Muscle layer of colon (tissue), 2 donors: ENCODE measurements around the gene KCNN4.
"Not testable (repeated sequence)": the region's sequence is repeated elsewhere in the genome, so short reads cannot be mapped to it uniquely, and the experiment has no call there.

Source experiments
- H3K27ac ChIP-seq: one replicate; pipeline ENCODE4 v1.7.0; 2013; ENCODE audit warnings: low read depth, mild to moderate bottlenecking, low read length, moderate library complexity
- H3K27me3 ChIP-seq, 2 donors: one replicate each; pipeline ENCODE4 v1.7.0; 2013; ENCODE audit warnings: low read length in 2 of 2, mild to moderate bottlenecking in 2 of 2; ENCODE audit not compliant: insufficient read depth in 2 of 2, control insufficient read depth in 1 of 2
- H3K36me3 ChIP-seq: one replicate; pipeline ENCODE4 v1.7.0; 2013; ENCODE audit warnings: mild to moderate bottlenecking, low read length; ENCODE audit not compliant: insufficient read depth
- H3K4me1 ChIP-seq: one replicate; pipeline ENCODE4 v1.7.0; 2013; ENCODE audit warnings: mild to moderate bottlenecking, low read length; ENCODE audit not compliant: insufficient read depth
- H3K4me3 ChIP-seq, 2 donors: one replicate each; pipeline ENCODE4 v1.7.0; 2013; ENCODE audit warnings: low read length in 2 of 2, low read depth in 1 of 2, mild to moderate bottlenecking in 1 of 2, moderate library complexity in 1 of 2
- H3K9ac ChIP-seq: one replicate; pipeline ENCODE4 v1.7.0; 2013; ENCODE audit warnings: low read length
- H3K9me3 ChIP-seq: one replicate; pipeline ENCODE4 v1.7.0; 2013; ENCODE audit warnings: mild to moderate bottlenecking, low read length
- donor health status: abdominal sarcoma.
- donor health status: Adenocarcinoma of cecum.

Gene KCNN4

DNA sequence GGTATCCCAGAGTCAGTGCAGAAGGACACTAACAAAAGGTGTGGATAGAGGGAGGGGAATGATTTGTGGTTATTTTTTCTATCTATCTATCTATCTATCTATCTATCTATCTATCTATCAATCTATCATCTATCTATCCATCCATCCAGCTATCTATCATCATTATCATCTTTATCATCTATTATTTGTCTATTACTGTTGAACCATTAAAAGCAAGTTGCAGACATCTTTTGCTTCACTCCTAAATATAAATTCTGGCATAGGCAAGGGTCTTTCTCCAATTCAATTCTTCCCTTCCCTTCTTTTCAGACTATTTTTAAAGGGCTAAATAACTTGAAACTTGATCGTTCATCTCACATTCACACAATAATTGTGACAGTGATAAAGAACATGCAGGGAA is 31.5 kb upstream of the KCNN4 start:
- no peaks in the 10 kb centered on the region for H3K36me3 ChIP-seq
- H3K4me3 ChIP-seq: no peak overlapping the region
- no peak overlapping the region for H3K27ac ChIP-seq
- no peak overlapping the region for H3K9ac ChIP-seq
- H3K27me3 ChIP-seq: no peaks in the 10 kb centered on the region
- no peaks in the 10 kb centered on the region for H3K9me3 ChIP-seq
- H3K4me1 ChIP-seq: no peaks in the 10 kb centered on the region

DNA sequence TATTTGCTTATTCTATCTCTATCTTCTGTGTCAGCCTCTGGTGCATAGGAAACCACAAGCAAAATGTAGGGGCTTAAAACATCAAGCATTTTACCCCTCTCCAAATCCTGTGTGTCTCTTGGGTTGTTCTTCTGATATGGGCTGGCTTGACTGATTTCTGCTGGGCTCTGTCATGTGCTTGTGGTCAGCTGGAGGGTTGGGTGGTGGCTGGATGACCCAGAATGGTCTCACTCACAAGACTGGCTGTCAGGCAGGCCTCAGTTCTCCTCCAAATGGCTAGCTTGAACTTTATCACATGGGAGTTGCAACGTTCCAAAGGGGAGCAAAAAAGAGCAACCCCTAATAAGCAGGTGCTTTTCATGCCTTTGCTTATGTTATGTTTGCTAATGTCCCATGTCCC is 31.1 kb upstream of the KCNN4 start:
- H3K27me3 ChIP-seq: no peaks in the 10 kb centered on the region
- H3K36me3 ChIP-seq: no peaks in the 10 kb centered on the region
- H3K9me3 ChIP-seq: no peaks in the 10 kb centered on the region
- H3K4me1 ChIP-seq: no peaks in the 10 kb centered on the region
- no peak overlapping the region for H3K27ac ChIP-seq
- H3K4me3 ChIP-seq: no peak overlapping the region
- H3K9ac ChIP-seq: no peak overlapping the region

DNA sequence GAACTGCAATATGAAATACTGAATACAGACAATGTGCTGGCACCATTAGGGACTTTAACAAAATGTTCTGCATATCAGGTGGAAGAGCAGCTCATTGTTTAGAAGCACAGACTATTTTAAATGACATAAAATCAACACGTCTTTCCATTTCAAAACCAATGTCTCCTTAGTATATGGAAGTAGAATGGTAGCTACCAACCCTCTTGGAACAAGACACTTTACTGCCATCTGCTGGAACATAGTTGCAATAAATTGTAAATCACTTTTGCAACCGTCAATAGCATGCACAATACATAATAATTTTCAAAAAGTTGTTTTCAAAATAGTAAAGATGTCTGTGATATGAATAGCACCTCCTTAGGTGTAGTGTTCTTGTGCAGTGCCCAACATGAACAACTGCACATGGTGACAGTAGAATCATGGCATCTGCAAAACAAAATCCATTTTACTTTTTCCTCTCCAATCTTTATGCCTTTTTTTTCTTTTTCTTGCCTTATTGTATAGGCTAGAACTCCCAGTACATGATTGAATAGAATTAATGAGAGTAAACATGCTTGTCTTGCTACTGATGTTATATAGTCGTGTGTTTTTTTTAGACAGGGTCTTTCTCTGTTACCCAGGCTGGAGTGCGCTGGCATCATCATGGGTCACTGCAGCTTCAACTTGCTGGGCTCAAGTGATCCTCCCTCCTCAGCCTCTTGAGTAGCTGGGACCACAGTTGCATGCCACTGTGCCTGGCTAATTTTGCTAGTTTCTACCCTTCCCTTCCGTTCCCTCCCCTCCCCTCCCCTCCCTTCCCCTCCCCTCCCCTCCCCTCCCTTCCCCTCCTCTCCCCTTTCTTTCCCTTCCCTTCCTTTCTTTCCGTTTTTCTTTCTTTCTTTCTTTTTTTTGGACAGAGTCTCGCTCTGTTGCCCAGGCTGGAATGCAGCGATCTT is 29.3 kb upstream of the KCNN4 start:
- no peak overlapping the region for H3K27ac ChIP-seq
- no peaks in the 10 kb centered on the region for H3K36me3 ChIP-seq
- no peak overlapping the region for H3K9ac ChIP-seq
- no peaks in the 10 kb centered on the region for H3K4me1 ChIP-seq
- no peak overlapping the region for H3K4me3 ChIP-seq
- no peaks in the 10 kb centered on the region for H3K9me3 ChIP-seq
- no peaks in the 10 kb centered on the region for H3K27me3 ChIP-seq

DNA sequence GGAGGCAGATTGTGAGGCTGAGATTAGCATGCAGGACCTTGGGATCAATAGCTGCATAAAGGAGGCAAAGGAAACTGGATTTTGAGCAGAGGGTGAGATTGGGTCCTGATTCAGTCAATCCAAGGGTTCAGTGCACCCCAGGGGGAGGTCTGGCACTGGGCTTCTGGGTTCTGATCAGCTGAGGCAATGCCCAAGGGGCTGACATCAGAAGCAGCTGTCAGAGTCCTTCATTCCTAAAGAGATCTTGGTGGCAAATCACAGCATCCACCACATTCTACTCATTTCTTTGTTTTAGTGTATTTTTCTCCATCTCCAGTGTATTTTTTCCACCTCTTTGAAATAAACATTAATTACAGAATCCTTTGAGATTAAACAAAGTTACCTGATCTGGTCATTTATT is 26.9 kb upstream of the KCNN4 start:
- H3K9ac ChIP-seq: no peak overlapping the region
- H3K36me3 ChIP-seq: no peaks in the 10 kb centered on the region
- H3K4me1 ChIP-seq: no peaks in the 10 kb centered on the region
- no peaks in the 10 kb centered on the region for H3K27me3 ChIP-seq
- no peak overlapping the region for H3K4me3 ChIP-seq
- no peaks in the 10 kb centered on the region for H3K9me3 ChIP-seq
- H3K27ac ChIP-seq: no peak overlapping the region

DNA sequence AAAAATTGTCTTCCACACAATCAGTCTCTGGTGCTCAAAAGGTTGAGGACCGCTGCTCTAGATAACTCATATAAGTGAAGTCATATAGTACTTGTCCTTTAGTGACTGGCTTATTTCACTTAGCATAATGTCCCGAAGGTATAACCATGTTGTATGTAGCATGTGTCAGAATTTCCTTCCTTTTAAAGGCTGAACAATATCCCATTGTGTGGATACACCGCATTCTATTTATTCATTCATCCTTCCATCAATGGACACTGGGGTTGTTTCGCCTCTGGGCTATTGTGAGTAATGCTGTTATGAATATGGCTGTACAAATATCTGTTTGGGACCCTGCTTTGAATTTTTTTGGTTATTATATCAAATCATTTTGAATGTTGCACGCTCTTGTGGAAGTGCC is 26.1 kb upstream of the KCNN4 start:
- Histone ChIP-seq H3K9me3 (no peaks in the 10 kb centered on the region), H3K27me3 (no peaks in the 10 kb centered on the region), H3K36me3 (no peaks in the 10 kb centered on the region), H3K9ac (no peak overlapping the region), H3K27ac (no peak overlapping the region), H3K4me3 (no peak overlapping the region), H3K4me1 (no peaks in the 10 kb centered on the region)

DNA sequence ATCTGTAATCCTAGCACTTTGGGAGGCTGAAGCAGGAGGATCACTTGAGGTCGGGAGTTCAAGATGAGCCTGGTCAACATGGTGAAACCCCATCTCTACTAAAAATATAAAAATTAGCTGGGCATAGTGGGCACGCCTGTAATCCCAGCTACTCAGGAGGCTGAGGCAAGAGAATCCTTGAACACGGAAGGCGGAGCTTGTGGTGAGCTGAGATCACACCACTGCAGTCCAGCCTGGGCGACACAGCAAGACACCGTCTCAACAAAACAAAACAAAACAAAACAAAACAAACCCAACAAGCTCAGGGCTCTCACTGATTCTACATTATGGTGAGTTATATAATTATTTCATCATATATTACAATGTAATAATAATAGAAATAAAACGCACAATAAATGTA is 25.6 kb upstream of the KCNN4 start:
- not testable (repeated sequence) for H3K36me3 ChIP-seq, H3K4me3 ChIP-seq, H3K9ac ChIP-seq, H3K27ac ChIP-seq, H3K4me1 ChIP-seq, H3K27me3 ChIP-seq, H3K9me3 ChIP-seq

DNA sequence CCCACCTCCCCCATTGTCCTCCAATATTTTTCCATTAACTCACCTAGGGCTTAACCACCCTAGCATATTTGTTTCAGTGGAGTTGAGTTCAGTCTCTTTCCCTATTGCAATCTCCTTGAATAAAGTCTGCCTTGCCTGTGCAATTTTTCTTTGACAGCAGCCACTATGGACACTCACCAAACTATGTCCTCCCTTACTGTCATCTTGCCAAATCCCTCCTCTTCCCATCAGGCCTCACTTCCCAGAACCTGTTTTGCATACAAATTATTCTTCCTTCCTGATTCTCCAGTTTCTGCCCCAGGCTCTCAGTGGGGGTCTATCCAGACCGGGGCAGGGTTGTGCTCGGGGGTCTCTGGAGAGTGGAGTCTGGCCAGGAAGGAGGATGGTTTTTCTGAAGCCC is 23.7 kb upstream of the KCNN4 start:
- Histone ChIP-seq H3K36me3 (no peaks in the 10 kb centered on the region), H3K4me3 (no peak overlapping the region), H3K27ac (no peak overlapping the region), H3K27me3 (no peaks in the 10 kb centered on the region), H3K4me1 (no peaks in the 10 kb centered on the region), H3K9me3 (no peaks in the 10 kb centered on the region), H3K9ac (no peak overlapping the region)

DNA sequence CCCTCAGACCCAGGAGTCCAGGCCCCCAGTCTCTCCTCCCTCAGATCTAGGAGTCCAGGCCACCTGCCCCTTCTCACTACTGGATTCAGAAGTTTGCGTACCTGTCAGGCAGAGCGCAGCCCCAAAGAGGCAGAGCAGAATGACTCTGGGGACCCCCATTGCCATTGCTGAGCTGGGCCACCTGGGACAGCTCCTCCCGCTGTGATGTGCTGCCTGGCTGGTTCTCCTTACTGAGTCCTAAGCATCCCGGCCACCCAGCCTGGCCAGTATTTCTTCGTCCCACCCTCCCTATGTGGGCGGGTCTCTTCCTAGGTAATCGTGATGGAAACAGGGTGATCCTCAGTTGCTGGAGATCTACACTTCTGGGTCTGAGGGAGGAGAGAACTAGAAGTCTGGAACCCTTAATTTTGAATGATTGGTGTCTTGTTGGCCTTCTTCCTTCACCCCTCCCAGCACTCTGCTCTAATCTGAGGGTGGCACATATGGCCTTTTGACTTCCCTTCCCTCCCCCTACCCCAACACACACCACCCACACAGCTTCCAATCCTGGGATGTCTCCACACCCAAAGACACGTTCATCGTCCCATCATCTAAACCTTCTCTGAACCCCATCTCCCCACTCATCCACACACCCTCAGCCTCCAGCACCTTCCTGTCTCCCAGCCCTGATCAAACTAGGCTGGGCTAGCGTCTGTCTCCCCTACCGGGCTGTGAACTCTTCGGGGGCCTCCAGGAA is 21.6 kb upstream of the KCNN4 start, which contains the start of gene LYPD5:
Gene LYPD5, minus strand, starts transcription at position 232 of the 736 bp plus-strand sequence. Its CDS starts 67 bp downstream, at position 165.
- H3K4me3 ChIP-seq: no peak within 1 kb of the TSS

DNA sequence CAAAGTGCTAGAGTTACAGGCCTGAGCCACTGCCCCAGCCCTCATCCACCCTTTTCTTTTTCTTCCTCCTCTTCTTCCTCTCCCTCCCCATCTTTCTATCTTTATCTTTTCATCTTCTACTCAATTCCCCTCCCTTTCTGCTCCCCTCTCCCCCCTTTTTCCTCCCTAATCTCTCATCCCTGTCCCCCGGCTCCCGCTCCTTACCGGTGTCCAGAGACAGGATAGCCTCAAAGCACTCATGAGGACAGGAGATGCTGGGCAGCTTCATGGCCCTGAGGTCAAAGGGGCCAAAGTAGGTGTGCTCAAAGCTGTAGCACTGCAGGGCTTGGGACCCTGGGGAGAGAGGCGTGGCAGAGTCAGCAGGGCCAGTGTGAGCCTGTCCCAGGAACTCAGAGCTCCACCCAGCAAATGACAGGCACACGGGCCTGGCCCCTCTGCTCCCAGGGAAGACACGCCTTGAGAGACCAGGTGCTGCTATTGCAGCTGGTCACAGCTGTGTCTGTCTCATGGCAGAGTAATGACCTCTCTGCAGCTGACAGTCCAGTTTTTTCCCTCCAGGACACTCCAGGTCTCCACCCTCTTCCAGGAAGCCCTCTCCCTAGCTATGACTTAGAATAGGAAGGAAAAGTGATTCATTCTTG is 18.8 kb upstream of the KCNN4 start:
- no peaks in the 10 kb centered on the region for H3K9me3 ChIP-seq
- peaks cover 0 to 15% of the 10 kb centered on the region in 2 donors for H3K27me3 ChIP-seq
- H3K9ac ChIP-seq: no peak overlapping the region
- H3K4me3 ChIP-seq: no peak overlapping the region
- H3K4me1 ChIP-seq: peaks cover 4% of the 10 kb centered on the region
- no peaks in the 10 kb centered on the region for H3K36me3 ChIP-seq
- H3K27ac ChIP-seq: no peak overlapping the region

More for the DNA sequence above, 21.6 kb upstream of the KCNN4 start, which contains the start of gene LYPD5:
- no peak within 1 kb of the TSS for H3K9ac ChIP-seq
- peaks cover 0 to 12% of the 10 kb centered on the region in 2 donors for H3K27me3 ChIP-seq
- no peaks in the 10 kb centered on the region for H3K36me3 ChIP-seq
- no peak within 1 kb of the TSS for H3K27ac ChIP-seq
- H3K9me3 ChIP-seq: no peaks in the 10 kb centered on the region
- H3K4me1 ChIP-seq: peaks cover 4% of the 10 kb centered on the region

DNA sequence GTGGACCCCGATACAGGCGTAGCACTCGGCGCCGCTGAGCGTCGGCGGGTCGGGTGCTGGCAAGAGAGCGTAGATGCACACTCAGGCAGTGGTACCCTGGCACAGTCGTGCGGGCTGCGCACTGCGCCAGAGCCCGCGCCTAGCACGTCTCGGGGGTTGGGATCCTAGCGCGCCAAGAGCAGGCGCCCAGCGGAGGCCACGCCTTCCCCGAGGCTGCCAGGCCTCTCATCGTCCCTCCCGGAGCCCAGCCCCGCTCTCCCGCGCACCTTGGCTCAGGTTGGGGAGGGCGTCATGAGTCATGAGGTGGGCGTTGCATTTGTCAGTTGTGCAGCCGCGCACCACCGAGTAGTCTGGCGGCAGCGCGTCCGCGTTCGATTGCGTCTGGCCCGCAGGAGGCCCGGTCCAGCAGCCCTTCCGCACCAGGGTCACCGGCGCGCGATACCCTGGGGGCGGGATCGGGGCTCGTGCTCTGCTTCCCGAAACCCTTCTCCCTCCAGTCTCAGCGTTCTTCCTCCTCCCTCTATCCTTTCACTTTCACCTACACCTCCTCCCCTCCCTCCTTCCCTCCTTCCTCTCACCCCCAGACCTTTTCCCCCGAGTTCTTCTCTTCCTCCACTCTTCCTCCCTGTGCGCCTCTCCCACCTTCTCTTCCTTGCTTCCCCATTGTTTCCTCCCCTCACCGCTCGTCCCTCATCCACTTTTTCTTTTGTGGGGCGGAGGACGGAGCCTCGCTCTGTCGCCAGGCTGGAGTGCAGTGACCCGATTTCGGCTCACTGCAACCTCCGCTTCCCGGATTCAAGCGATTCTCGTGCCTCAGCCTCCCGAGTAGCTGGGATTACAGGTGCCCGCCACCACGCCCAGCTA is 18.0 kb upstream of the KCNN4 start:
- Histone ChIP-seq H3K27me3 (peaks cover 0 to 15% of the 10 kb centered on the region in 2 donors), H3K9ac (no peak overlapping the region), H3K9me3 (no peaks in the 10 kb centered on the region)

More for the DNA sequence above, 18.0 kb upstream of the KCNN4 start:
- H3K36me3 ChIP-seq: no peaks in the 10 kb centered on the region
- H3K4me3 ChIP-seq: peak overlapping the region; percentile 39 to 50
- peaks cover 4% of the 10 kb centered on the region for H3K4me1 ChIP-seq
- no peak overlapping the region for H3K27ac ChIP-seq
